NCI-H2107 (cell line): ENCODE data around the gene MATR3.

Experiments used
- DNase-seq: peaks from one replicate; lab custom pipeline; 2025; lab: John Stamatoyannopoulos, UW

MATR3 gene

GRCh38 chr5:139272471-139273321, 20.8 kb upstream of the MATR3 start:
- no peak for DNase-seq

GRCh38 chr5:139273322-139273571, 20.3 kb upstream of the MATR3 start:
- no peak for DNase-seq

- no peak for DNase-seq
Measured at GRCh38 chr5:139273572-139274289, 19.8 kb upstream of the MATR3 start.

- DNase-seq: no peak
Measured at GRCh38 chr5:139275536-139275935, 18.0 kb upstream of the MATR3 start.

GRCh38 chr5:139275956-139276355, 17.6 kb upstream of the MATR3 start:
- no peak for DNase-seq

GRCh38 chr5:139276426-139276825, 17.1 kb upstream of the MATR3 start:
- DNase-seq: no peak

- DNase-seq: no peak
Measured at GRCh38 chr5:139277171-139277570, 16.4 kb upstream of the MATR3 start.

GRCh38 chr5:139278540-139279274, 14.8 kb upstream of the MATR3 start:
- no peak for DNase-seq

- no peak for DNase-seq
Measured at GRCh38 chr5:139282197-139282557, 11.4 kb upstream of the MATR3 start.

GRCh38 chr5:139283252-139284166, 10.0 kb upstream of the MATR3 start:
- no peak for DNase-seq

- no peak for DNase-seq
Measured at GRCh38 chr5:139284295-139284694, 9.2 kb upstream of the MATR3 start.

GRCh38 chr5:139285651-139286392, 7.7 kb upstream of the MATR3 start:
- DNase-seq: no peak

GRCh38 chr5:139287890-139288635, 5.5 kb upstream of the MATR3 start:
- no peak for DNase-seq

- DNase-seq: no peak
Measured at GRCh38 chr5:139291051-139291450, 2.5 kb upstream of the MATR3 start.

GRCh38 chr5:139293202-139293506, 386 bp upstream of the MATR3 start:
- no peak for DNase-seq

GRCh38 chr5:139294374-139295165, 1.0 kb downstream of the MATR3 start:
- peak; percentile 5 for DNase-seq

- DNase-seq: no peak
Measured at GRCh38 chr5:139295346-139296057, 2.0 kb downstream of the MATR3 start.

- DNase-seq: no peak
Measured at GRCh38 chr5:139296198-139296597, 2.7 kb downstream of the MATR3 start.

GRCh38 chr5:139296862-139297326, 3.4 kb downstream of the MATR3 start:
- DNase-seq: no peak
